ENCODE results near the gene BNIP1.

The BNIP1 gene

GRCh38 chr5:173159256-173159655 lies 14.9 kb downstream of the BNIP1 start:
- Histone ChIP-seq H2AFZ (ENCODE audit: low read length) (no peak overlapping the region), H3K4me1 (ENCODE audit: low read length) (no peaks in the 10 kb centered on the region), H3K9ac (ENCODE audit: low read length) (no peak overlapping the region), H3K4me2 (ENCODE audit: low read depth, low read length) (no peak overlapping the region), H4K20me1 (ENCODE audit: insufficient read depth, low read length) (no peaks in the 10 kb centered on the region), H3K4me3 (ENCODE audit: low read length) (no peak overlapping the region), H3K9me2 (replicated peaks; ENCODE audit: insufficient read depth, low read length) (no peaks in the 10 kb centered on the region), H3F3A (ENCODE audit: insufficient read depth, low read length) (no peaks in the 10 kb centered on the region), H3K9me3 (replicated peaks; ENCODE audit: insufficient read depth, low read length) (no peaks in the 10 kb centered on the region), H3K79me2 (ENCODE audit: low read length) (no peaks in the 10 kb centered on the region), H3K36me3 (replicated peaks; ENCODE audit: insufficient read depth, low read length) (no peaks in the 10 kb centered on the region; the same call in 1 of the 2 replicates), H3K27me3 (replicated peaks; ENCODE audit: insufficient read depth, low read length) (no peaks in the 10 kb centered on the region), H3K27ac (ENCODE audit: low read length) (no peak overlapping the region)
- TF ChIP-seq EZH2 (optimal IDR thresholded peaks at IDR 0.05; ENCODE audit: low read depth, low read length) (no peak), CTCF (IDR thresholded peaks at IDR 0.05; ENCODE audit: low read length) (no peak), EZH2phosphoT487 (IDR thresholded peaks at IDR 0.05; ENCODE audit: low read length) (no peak)
- DNase-seq, result no peak

- Histone ChIP-seq H3K4me1 (ENCODE audit: low read length) (no peaks in the 10 kb centered on the region), H3K4me2 (ENCODE audit: low read depth, low read length) (no peak overlapping the region), H4K20me1 (ENCODE audit: insufficient read depth, low read length) (no peaks in the 10 kb centered on the region), H3K27ac (ENCODE audit: low read length) (no peak overlapping the region), H3K9ac (ENCODE audit: low read length) (no peak overlapping the region), H3K36me3 (replicated peaks; ENCODE audit: insufficient read depth, low read length) (no peaks in the 10 kb centered on the region), H3K9me3 (replicated peaks; ENCODE audit: insufficient read depth, low read length) (no peaks in the 10 kb centered on the region), H3K4me3 (ENCODE audit: low read length) (no peak overlapping the region), H3K27me3 (replicated peaks; ENCODE audit: insufficient read depth, low read length) (no peaks in the 10 kb centered on the region), H2AFZ (ENCODE audit: low read length) (no peak overlapping the region), H3K9me2 (replicated peaks; ENCODE audit: insufficient read depth, low read length) (no peaks in the 10 kb centered on the region), H3F3A (ENCODE audit: insufficient read depth, low read length) (no peaks in the 10 kb centered on the region), H3K79me2 (ENCODE audit: low read length) (no peaks in the 10 kb centered on the region)
- TF ChIP-seq CTCF (IDR thresholded peaks at IDR 0.05; ENCODE audit: low read length), result no peak
- no peak for TF ChIP-seq EZH2phosphoT487 (IDR thresholded peaks at IDR 0.05; ENCODE audit: low read length)
- TF ChIP-seq EZH2 (optimal IDR thresholded peaks at IDR 0.05; ENCODE audit: low read depth, low read length), result no peak
- DNase-seq, result no peak
Measured at GRCh38 chr5:173161148-173161547, 16.8 kb downstream of the BNIP1 start.

GRCh38 chr5:173163219-173163618 lies 18.9 kb downstream of the BNIP1 start:
- no peak overlapping the region for H3K9ac ChIP-seq (ENCODE audit: low read length)
- H3K27me3 ChIP-seq (replicated peaks; ENCODE audit: insufficient read depth, low read length), result no peaks in the 10 kb centered on the region
- H2AFZ ChIP-seq (ENCODE audit: low read length), result no peak overlapping the region
- TF ChIP-seq CTCF (IDR thresholded peaks at IDR 0.05; ENCODE audit: low read length) (no peak), EZH2 (optimal IDR thresholded peaks at IDR 0.05; ENCODE audit: low read depth, low read length) (no peak), EZH2phosphoT487 (IDR thresholded peaks at IDR 0.05; ENCODE audit: low read length) (no peak)
- no peaks in the 10 kb centered on the region for H4K20me1 ChIP-seq (ENCODE audit: insufficient read depth, low read length)
- no peaks in the 10 kb centered on the region for H3K36me3 ChIP-seq (replicated peaks; ENCODE audit: insufficient read depth, low read length)
- no peaks in the 10 kb centered on the region for H3K9me3 ChIP-seq (replicated peaks; ENCODE audit: insufficient read depth, low read length)
- H3K4me1 ChIP-seq (ENCODE audit: low read length), result no peaks in the 10 kb centered on the region
- no peaks in the 10 kb centered on the region for H3K79me2 ChIP-seq (ENCODE audit: low read length)
- no peak for DNase-seq
- no peaks in the 10 kb centered on the region for H3F3A ChIP-seq (ENCODE audit: insufficient read depth, low read length)
- no peaks in the 10 kb centered on the region for H3K9me2 ChIP-seq (replicated peaks; ENCODE audit: insufficient read depth, low read length)
- H3K27ac ChIP-seq (ENCODE audit: low read length), result no peak overlapping the region
- no peak overlapping the region for H3K4me3 ChIP-seq (ENCODE audit: low read length)
- no peak overlapping the region for H3K4me2 ChIP-seq (ENCODE audit: low read depth, low read length)
